GM12864 (cell line): ENCODE measurements around the gene KEL.
A peak's percentile ranks its signal among the peaks of the same experiment; 100 is the strongest.

ENCODE experiments used
- DNase-seq: peaks from one replicate; pipeline ENCODE4 v3.0.0-alpha.2; 2011; ENCODE audit warnings: low read depth
- H3K4me3 ChIP-seq: 2 replicates; pipeline ENCODE4 v1.5.1; 2011; ENCODE audit warnings: mild to moderate bottlenecking, low read depth, low read length, control low read depth
- CTCF ChIP-seq: IDR thresholded peaks from 2 replicates; pipeline ENCODE4 v1.5.1; 2011; ENCODE audit warnings: low read depth, mild to moderate bottlenecking, moderate library complexity, low read length, control low read depth, inconsistent platforms; ENCODE audit errors: missing control alignments

Gene KEL

GRCh38 chr7:142962991-142963390 is 828 bp upstream of the KEL start:
- no peak for TF ChIP-seq CTCF

DNA sequence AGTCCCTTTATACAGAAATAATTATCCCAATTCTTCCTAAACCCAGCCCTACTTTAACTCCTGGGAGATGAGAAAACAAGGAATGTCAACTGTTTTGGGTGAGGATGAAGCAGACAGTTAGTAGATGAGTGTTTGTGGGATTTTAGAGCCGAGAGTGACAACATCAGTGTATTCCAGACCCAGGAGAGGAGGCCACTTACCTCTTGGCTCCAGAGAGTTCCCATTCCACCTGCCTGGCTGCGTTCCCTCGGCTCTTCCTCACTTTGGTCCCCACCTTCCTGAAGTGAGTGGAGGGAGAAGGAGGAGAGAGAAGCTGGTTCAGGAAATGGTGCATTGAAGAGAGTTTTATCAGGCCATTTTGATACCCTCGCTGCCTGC is 579 bp downstream of the KEL start:
- DNase-seq: no peak
- TF ChIP-seq CTCF: no peak
- no peak overlapping the region for H3K4me3 ChIP-seq

More at GRCh38 chr7:142962991-142963390, 828 bp upstream of the KEL start:
- H3K4me3 ChIP-seq: no peak overlapping the region
- no peak for DNase-seq

DNA sequence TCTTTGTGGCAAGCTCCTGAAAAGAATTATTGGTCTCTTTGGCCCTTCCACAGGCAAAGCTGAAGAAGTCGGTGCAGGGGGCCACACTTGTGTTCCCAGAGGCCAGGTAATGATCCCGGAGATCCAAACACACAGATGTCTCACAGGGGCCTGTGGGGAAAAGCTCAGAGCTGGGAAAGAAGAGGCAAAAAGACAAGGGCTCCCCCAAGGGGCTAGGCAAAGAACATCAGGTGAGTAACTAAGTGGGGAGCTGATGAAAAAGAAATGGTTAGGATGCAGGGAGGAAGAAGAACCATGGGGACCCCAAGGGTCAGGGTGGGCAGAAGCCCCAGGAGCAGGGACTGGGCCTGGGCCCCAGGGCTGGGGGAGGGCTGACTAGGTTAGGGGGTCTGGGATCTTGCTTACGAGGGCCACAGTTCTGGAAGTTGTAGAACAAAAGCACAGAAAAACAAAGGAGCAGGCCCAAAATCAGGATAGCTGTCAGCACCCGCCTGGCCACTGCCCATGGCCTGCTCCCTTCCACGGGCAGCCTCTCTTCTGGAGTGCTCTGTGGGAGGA is 1.1 kb downstream of the KEL start:
- H3K4me3 ChIP-seq: no peak overlapping the region
- DNase-seq: no peak
- peak; percentile 41 for TF ChIP-seq CTCF

GRCh38 chr7:142959202-142959601 is 3.0 kb downstream of the KEL start:
- no peak for TF ChIP-seq CTCF
- H3K4me3 ChIP-seq: no peak overlapping the region
- no peak for DNase-seq

DNA sequence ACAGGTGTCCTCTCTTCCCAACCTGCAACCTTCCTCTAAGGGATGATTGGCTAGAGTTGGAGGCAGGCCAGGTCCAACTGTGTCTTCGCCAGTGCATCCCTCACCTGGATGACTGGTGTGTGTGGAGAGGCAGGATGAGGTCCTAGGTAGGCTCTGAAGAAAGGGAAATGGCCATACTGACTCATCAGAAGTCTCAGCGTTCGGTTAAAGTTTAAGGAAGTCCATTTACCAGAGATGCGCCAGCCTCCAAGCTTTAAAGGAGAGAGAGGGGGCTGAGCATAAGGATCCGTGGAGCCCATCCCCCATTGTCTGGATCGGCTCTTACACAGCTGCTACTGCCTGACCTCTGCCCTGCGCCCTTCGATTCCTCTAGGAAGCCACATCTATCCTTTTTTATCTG is 4.4 kb downstream of the KEL start:
- TF ChIP-seq CTCF: no peak
- H3K4me3 ChIP-seq: no peak overlapping the region
- DNase-seq: no peak

- no peak for TF ChIP-seq CTCF
- DNase-seq: no peak
- no peak overlapping the region for H3K4me3 ChIP-seq
These were observed 5.1 kb downstream of the KEL start for GRCh38 chr7:142956951-142957623.
